Measurements from ENCODE around the gene TMEM117.
"Not testable (repeated sequence)": the region's sequence is repeated elsewhere in the genome, so short reads cannot be mapped to it uniquely, and the experiment has no call there.

Gene TMEM117

DNA sequence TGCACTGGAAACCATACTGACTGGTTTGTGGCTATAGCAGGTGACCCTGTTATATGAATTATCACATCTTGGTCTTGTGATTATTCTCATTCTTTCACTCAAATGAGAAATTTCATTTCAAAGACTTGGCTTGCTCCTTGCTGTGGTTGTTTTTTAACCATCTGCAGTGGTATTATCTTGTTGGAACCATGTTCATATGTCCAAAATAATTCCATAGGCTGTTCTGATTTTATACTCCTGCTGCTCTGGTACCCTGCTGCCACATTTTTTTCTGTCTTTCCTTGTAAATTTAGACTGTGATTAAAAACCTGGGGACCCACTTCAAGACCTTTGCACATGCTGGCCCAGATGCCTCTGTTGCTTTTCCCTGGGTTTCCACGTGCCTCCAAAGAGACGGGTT lies 190.2 kb downstream of the TMEM117 start:
- DNase-seq (ENCODE audit: low read depth) = no peak
- no peak overlapping the region for H3K4me3 ChIP-seq (ENCODE audit: low read depth, low read length)
- no peak for TF ChIP-seq CTCF (IDR thresholded peaks at IDR 0.05; ENCODE audit: low read depth, low read length, missing control alignments)

GRCh38 chr12:44026926-44027325 lies 191.0 kb downstream of the TMEM117 start:
- DNase-seq (ENCODE audit: low read depth) = not testable (repeated sequence)

GRCh38 chr12:44029194-44029593 lies 193.3 kb downstream of the TMEM117 start:
- H3K4me3 ChIP-seq (ENCODE audit: low read depth, low read length) = no peak overlapping the region
- no peak for DNase-seq (ENCODE audit: low read depth)
- TF ChIP-seq CTCF (IDR thresholded peaks at IDR 0.05; ENCODE audit: low read depth, low read length, missing control alignments) = no peak

More at GRCh38 chr12:44026926-44027325, 191.0 kb downstream of the TMEM117 start:
- not testable (repeated sequence) for H3K4me3 ChIP-seq (ENCODE audit: low read depth, low read length)

DNA sequence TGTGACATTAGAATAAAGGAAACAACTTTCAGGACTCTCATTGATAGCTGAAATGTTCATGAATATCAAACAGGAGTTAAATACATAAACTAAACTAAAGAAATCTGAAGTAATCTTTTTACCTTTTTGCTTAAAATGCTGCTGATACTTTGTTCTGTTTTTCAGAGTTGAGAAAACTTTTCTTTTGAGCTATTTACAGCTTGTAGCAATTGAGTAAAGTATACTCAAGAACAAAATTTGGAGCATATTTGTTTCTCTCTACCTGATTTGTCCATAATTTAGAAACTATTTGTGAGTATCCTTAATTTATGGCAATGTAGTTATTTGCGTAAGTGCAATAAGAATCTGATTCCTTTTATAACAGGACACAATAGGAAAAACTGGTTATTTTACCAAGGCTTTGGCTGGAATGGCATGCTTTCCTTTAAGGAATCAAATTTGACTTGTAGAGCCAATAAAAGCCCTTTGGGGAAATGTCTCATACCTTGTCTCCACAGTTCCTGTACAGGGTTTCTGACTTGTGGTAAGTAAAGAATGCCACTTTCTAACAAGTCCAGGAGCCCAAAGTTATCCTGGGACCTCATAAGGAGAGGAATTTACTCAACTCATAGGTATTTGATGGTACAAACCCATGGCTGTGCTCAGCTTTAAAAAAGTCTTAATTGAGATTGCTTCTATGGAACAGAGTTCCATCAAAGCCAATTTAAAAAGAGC lies 195.7 kb downstream of the TMEM117 start:
- TF ChIP-seq CTCF (IDR thresholded peaks at IDR 0.05; ENCODE audit: low read depth, low read length, missing control alignments) = no peak
- no peak for DNase-seq (ENCODE audit: low read depth)
- no peak overlapping the region for H3K4me3 ChIP-seq (ENCODE audit: low read depth, low read length)

DNA sequence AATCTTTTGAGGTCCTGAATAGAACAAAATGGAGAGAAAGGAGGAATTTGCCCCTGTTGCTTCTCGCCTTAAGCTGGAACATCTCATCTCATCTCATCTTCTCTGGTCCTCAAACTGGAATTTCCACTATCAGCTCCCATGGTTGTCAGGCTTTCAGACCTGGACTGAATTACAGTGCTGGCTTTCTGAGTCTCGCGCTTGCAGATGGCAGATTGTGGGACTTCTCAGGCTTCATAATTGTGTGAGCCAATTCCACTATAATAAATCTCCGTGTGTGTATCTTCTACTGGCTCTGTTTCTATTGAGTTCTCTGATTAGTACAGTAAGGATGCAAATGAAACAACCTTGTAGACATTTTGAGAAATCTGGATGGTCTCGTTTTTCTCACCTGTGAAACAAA lies 199.0 kb downstream of the TMEM117 start:
- DNase-seq (ENCODE audit: low read depth) = no peak
- TF ChIP-seq CTCF (IDR thresholded peaks at IDR 0.05; ENCODE audit: low read depth, low read length, missing control alignments) = no peak
- H3K4me3 ChIP-seq (ENCODE audit: low read depth, low read length) = no peak overlapping the region

DNA sequence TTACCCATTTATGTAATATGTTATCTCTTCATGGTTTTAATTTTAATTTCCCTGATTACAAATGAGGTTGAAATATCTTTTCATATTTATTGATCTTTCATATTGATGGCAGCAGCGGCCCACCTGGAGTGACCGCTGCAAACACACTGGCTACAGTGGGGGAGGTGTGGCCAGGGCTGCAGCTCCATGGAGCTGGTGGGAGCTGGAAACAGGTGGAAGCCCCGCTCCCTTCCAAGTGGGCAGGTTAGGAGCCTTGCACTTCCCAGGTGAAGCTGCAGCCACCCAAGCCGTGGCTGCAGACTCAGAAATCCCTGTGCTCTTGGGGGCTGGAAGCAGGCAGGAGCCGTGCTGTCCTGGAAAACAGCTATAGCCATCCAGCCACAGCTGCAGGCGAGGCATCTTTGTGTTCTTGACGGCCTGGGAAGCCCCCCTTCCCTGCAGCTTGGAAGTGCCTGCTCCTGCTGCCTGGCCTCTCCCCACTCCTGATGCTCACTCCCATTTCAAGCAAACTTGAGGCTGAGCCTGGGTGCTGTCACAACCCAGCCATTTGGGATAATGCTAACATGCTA lies 201.1 kb downstream of the TMEM117 start:
- DNase-seq (ENCODE audit: low read depth) = no peak
- H3K4me3 ChIP-seq (ENCODE audit: low read depth, low read length) = no peak overlapping the region
- TF ChIP-seq CTCF (IDR thresholded peaks at IDR 0.05; ENCODE audit: low read depth, low read length, missing control alignments) = no peak

DNA sequence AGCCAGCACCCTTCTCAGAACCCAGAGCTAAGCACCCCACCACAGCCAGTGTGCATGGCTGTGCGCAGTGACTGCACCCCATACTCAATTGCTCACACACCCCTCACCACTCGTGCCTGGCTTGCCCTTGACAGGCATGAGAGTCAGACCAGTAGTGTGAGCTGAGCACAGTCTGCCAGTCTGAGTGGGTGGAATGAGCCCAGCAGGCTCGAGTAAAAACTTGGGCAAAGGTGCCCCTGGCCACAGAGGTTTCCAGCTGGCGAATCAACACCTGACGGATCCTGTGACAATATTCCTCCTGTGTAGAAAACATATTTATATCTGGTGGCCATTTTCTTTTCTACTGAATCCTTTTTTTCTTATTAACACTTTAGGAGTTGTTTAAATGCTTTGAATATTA lies 202.5 kb downstream of the TMEM117 start:
- H3K4me3 ChIP-seq (ENCODE audit: low read depth, low read length) = no peak overlapping the region
- no peak for DNase-seq (ENCODE audit: low read depth)
- no peak for TF ChIP-seq CTCF (IDR thresholded peaks at IDR 0.05; ENCODE audit: low read depth, low read length, missing control alignments)

- not testable (repeated sequence) for DNase-seq (ENCODE audit: low read depth); H3K4me3 ChIP-seq (ENCODE audit: low read depth, low read length)
Observed at GRCh38 chr12:44044491-44044890, 208.6 kb downstream of the TMEM117 start.

Data from GM12864 (cell line).